ENCODE results near the gene DGUOK.

DNA sequence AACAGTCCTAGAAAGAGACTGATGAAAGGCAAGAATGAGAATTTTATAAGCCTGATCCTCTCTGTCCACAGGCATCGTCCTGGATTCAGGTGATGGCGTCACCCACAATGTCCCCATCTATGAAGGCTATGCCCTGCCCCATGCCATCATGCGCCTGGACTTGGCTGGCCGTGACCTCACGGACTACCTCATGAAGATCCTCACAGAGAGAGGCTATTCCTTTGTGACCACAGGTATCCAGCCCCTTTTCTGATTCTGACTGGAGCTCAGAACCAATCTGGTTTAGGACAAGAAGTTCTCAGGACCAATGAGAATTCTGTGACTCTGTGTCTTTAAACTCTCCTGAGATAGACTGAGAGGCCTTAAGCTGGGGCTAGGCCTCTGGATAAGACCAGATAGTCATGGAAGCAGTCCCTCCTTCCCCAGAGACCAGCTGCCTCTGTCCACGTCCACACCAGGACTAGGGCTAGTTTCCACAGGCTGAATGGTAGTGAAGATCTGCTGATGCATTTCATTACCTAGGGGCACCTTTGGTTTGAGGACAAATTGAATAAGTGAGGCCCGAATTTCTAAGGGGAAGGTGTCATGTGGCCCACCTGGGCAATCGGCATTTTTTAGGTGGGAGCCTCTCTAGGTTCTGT is 13.1 kb upstream of the DGUOK start:
- TF ChIP-seq, protein P1, sequence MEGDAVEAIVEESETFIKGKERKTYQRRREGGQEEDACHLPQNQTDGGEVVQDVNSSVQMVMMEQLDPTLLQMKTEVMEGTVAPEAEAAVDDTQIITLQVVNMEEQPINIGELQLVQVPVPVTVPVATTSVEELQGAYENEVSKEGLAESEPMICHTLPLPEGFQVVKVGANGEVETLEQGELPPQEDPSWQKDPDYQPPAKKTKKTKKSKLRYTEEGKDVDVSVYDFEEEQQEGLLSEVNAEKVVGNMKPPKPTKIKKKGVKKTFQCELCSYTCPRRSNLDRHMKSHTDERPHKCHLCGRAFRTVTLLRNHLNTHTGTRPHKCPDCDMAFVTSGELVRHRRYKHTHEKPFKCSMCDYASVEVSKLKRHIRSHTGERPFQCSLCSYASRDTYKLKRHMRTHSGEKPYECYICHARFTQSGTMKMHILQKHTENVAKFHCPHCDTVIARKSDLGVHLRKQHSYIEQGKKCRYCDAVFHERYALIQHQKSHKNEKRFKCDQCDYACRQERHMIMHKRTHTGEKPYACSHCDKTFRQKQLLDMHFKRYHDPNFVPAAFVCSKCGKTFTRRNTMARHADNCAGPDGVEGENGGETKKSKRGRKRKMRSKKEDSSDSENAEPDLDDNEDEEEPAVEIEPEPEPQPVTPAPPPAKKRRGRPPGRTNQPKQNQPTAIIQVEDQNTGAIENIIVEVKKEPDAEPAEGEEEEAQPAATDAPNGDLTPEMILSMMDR (IDR thresholded peaks at IDR 0.05; ENCODE audit: low read depth, low read length, missing input control), result no peak
- TF ChIP-seq, protein P2, sequence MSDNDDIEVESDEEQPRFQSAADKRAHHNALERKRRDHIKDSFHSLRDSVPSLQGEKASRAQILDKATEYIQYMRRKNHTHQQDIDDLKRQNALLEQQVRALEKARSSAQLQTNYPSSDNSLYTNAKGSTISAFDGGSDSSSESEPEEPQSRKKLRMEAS (IDR thresholded peaks at IDR 0.05), result no peak
- no peak for TF ChIP-seq RAD21 (IDR thresholded peaks at IDR 0.05)
- TF ChIP-seq SP1 (IDR thresholded peaks at IDR 0.05), result no peak
- TF ChIP-seq, protein P3, sequence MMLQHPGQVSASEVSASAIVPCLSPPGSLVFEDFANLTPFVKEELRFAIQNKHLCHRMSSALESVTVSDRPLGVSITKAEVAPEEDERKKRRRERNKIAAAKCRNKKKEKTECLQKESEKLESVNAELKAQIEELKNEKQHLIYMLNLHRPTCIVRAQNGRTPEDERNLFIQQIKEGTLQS (IDR thresholded peaks at IDR 0.05), result no peak
- TF ChIP-seq YY1 (IDR thresholded peaks at IDR 0.05), result no peak
- TF ChIP-seq TAF1 (conservative IDR thresholded peaks at IDR 0.05), result no peak
- no peak for TF ChIP-seq FOXA1 (IDR thresholded peaks at IDR 0.05)
- TF ChIP-seq, protein P4, sequence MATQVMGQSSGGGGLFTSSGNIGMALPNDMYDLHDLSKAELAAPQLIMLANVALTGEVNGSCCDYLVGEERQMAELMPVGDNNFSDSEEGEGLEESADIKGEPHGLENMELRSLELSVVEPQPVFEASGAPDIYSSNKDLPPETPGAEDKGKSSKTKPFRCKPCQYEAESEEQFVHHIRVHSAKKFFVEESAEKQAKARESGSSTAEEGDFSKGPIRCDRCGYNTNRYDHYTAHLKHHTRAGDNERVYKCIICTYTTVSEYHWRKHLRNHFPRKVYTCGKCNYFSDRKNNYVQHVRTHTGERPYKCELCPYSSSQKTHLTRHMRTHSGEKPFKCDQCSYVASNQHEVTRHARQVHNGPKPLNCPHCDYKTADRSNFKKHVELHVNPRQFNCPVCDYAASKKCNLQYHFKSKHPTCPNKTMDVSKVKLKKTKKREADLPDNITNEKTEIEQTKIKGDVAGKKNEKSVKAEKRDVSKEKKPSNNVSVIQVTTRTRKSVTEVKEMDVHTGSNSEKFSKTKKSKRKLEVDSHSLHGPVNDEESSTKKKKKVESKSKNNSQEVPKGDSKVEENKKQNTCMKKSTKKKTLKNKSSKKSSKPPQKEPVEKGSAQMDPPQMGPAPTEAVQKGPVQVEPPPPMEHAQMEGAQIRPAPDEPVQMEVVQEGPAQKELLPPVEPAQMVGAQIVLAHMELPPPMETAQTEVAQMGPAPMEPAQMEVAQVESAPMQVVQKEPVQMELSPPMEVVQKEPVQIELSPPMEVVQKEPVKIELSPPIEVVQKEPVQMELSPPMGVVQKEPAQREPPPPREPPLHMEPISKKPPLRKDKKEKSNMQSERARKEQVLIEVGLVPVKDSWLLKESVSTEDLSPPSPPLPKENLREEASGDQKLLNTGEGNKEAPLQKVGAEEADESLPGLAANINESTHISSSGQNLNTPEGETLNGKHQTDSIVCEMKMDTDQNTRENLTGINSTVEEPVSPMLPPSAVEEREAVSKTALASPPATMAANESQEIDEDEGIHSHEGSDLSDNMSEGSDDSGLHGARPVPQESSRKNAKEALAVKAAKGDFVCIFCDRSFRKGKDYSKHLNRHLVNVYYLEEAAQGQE (IDR thresholded peaks at IDR 0.05), result no peak
- TF ChIP-seq JUND (IDR thresholded peaks at IDR 0.05), result no peak
- TF ChIP-seq RXRA (IDR thresholded peaks at IDR 0.05), result no peak
- TF ChIP-seq EGR1 (IDR thresholded peaks at IDR 0.05; ENCODE audit: low read depth in 2 of 2), result no peak
- TF ChIP-seq, protein P5, sequence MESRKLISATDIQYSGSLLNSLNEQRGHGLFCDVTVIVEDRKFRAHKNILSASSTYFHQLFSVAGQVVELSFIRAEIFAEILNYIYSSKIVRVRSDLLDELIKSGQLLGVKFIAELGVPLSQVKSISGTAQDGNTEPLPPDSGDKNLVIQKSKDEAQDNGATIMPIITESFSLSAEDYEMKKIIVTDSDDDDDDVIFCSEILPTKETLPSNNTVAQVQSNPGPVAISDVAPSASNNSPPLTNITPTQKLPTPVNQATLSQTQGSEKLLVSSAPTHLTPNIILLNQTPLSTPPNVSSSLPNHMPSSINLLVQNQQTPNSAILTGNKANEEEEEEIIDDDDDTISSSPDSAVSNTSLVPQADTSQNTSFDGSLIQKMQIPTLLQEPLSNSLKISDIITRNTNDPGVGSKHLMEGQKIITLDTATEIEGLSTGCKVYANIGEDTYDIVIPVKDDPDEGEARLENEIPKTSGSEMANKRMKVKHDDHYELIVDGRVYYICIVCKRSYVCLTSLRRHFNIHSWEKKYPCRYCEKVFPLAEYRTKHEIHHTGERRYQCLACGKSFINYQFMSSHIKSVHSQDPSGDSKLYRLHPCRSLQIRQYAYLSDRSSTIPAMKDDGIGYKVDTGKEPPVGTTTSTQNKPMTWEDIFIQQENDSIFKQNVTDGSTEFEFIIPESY (IDR thresholded peaks at IDR 0.05), result no peak
- TF ChIP-seq HNF4A (conservative IDR thresholded peaks at IDR 0.05), result no peak

All from liver (tissue), 3 donors.